ENCODE data around the gene CLCC1. TPM values are rescaled to one million over a fixed set of nuclear protein-coding genes. Genes with fewer than 3 reads are reported as not detected.

The CLCC1 gene
- total RNA-seq, 1 donor from 2014 or later, result 32.1 TPM

- Histone ChIP-seq H3K27ac (no peak overlapping the region), H3K36me3 (peaks cover 37% of the 10 kb centered on the region), H3K4me1 (no peaks in the 10 kb centered on the region), H3K9me3 (no peaks in the 10 kb centered on the region), H3K4me3 (no peak overlapping the region), H3K27me3 (ENCODE audit: low read depth) (no peaks in the 10 kb centered on the region)
- TF ChIP-seq CTCF (IDR thresholded peaks at IDR 0.05), result no peak
- intact Hi-C loops (cut with DNase I), result no loop called here
- DNase-seq (no peak), ATAC-seq (no peak)
Observed at GRCh38 chr1:108969346-108969745, 6.1 kb upstream of the CLCC1 start.

- DNase-seq, result peak; percentile 64
Observed at GRCh38 chr1:108962681-108963051, 618 bp downstream of the CLCC1 start.

GRCh38 chr1:108961752-108962486 is 1.4 kb downstream of the CLCC1 start:
- peaks cover 39% of the 10 kb centered on the region for H3K4me1 ChIP-seq
- intact Hi-C loops (cut with DNase I), result no loop called here
- H3K4me3 ChIP-seq, result peak overlapping the region; percentile 89
- H3K27me3 ChIP-seq (ENCODE audit: low read depth), result no peaks in the 10 kb centered on the region
- DNase-seq (no peak), ATAC-seq (no peak)
- no peaks in the 10 kb centered on the region for H3K9me3 ChIP-seq
- TF ChIP-seq CTCF (IDR thresholded peaks at IDR 0.05), result no peak
- H3K27ac ChIP-seq, result peak overlapping the region; percentile 99
- peaks cover 7% of the 10 kb centered on the region for H3K36me3 ChIP-seq

More at GRCh38 chr1:108962681-108963051, 618 bp downstream of the CLCC1 start:
- ATAC-seq, result peak; percentile 51 to 67
- intact Hi-C loops (cut with DNase I), result no loop called here
- Histone ChIP-seq H3K9me3 (no peaks in the 10 kb centered on the region), H3K4me3 (peak overlapping the region; percentile 89), H3K27me3 (ENCODE audit: low read depth) (no peaks in the 10 kb centered on the region), H3K4me1 (peaks cover 32% of the 10 kb centered on the region), H3K27ac (peak overlapping the region; percentile 99), H3K36me3 (peaks cover 7% of the 10 kb centered on the region)
- no peak for TF ChIP-seq CTCF (IDR thresholded peaks at IDR 0.05)

GRCh38 chr1:108961198-108961597 is 2.1 kb downstream of the CLCC1 start:
- no peaks in the 10 kb centered on the region for H3K27me3 ChIP-seq (ENCODE audit: low read depth)
- intact Hi-C loops (cut with DNase I), result no loop called here
- no peaks in the 10 kb centered on the region for H3K9me3 ChIP-seq
- H3K27ac ChIP-seq, result no peak overlapping the region
- H3K4me3 ChIP-seq, result no peak overlapping the region
- DNase-seq (no peak), ATAC-seq (no peak)
- TF ChIP-seq CTCF (IDR thresholded peaks at IDR 0.05), result no peak
- peaks cover 40% of the 10 kb centered on the region for H3K4me1 ChIP-seq
- H3K36me3 ChIP-seq, result peaks cover 7% of the 10 kb centered on the region

GRCh38 chr1:108960719-108961118 is 2.6 kb downstream of the CLCC1 start:
- no peaks in the 10 kb centered on the region for H3K27me3 ChIP-seq (ENCODE audit: low read depth)
- ATAC-seq, result no peak
- H3K27ac ChIP-seq, result no peak overlapping the region
- no peak overlapping the region for H3K4me3 ChIP-seq
- peaks cover 11% of the 10 kb centered on the region for H3K36me3 ChIP-seq
- intact Hi-C loops (cut with DNase I), result no loop called here
- no peak for TF ChIP-seq CTCF (IDR thresholded peaks at IDR 0.05)
- peaks cover 40% of the 10 kb centered on the region for H3K4me1 ChIP-seq
- no peak for DNase-seq
- H3K9me3 ChIP-seq, result no peaks in the 10 kb centered on the region
